H9 (cell line): ENCODE data around the gene EFCAB12. TPM values are rescaled to one million over a fixed set of nuclear protein-coding genes. Genes with fewer than 3 reads are reported as not detected.

Source experiments
- DNase-seq: peaks from one replicate; pipeline ENCODE4 v3.0.0-alpha.2; 2017
- H2AFZ ChIP-seq: one replicate; pipeline ENCODE4 v1.6.1; 2013; ENCODE audit warnings: mild to moderate bottlenecking, low read length, control low read depth, moderate library complexity
- H2AK5ac ChIP-seq: 2 replicates; pipeline ENCODE4 v1.6.1; 2013; ENCODE audit warnings: low read length, control low read depth, mixed read lengths; ENCODE audit not compliant: insufficient read length
- H2BK120ac ChIP-seq: one replicate; pipeline ENCODE4 v1.6.1; 2013; ENCODE audit warnings: low read depth, mild to moderate bottlenecking, low read length, control low read depth, inconsistent platforms; ENCODE audit not compliant: poor library complexity, severe bottlenecking
- H2BK12ac ChIP-seq: 2 replicates; pipeline ENCODE4 v1.6.1; 2013; ENCODE audit warnings: low read length, control low read depth, mixed read lengths, low read depth; ENCODE audit not compliant: insufficient read length
- H2BK15ac ChIP-seq: 2 replicates; pipeline ENCODE4 v1.6.1; 2013; ENCODE audit warnings: low read depth, low read length, control low read depth
- H2BK20ac ChIP-seq: one replicate; pipeline ENCODE4 v1.6.1; 2013; ENCODE audit warnings: low read depth, mild to moderate bottlenecking, low read length, control low read depth, inconsistent platforms; ENCODE audit not compliant: poor library complexity, severe bottlenecking
- H2BK5ac ChIP-seq: 2 replicates; pipeline ENCODE4 v1.6.1; 2013; ENCODE audit warnings: low read length, control low read depth, mixed read lengths; ENCODE audit not compliant: insufficient read length
- H3K14ac ChIP-seq: 2 replicates; pipeline ENCODE4 v1.6.1; 2013; ENCODE audit warnings: low read length, control low read depth; ENCODE audit not compliant: insufficient read depth
- H3K18ac ChIP-seq: 2 replicates; pipeline ENCODE4 v1.6.1; 2013; ENCODE audit warnings: low read depth, mild to moderate bottlenecking, mixed read lengths, low read length, control low read depth; ENCODE audit not compliant: insufficient read length
- H3K23ac ChIP-seq: 2 replicates; pipeline ENCODE4 v1.6.1; 2013; ENCODE audit warnings: low read length, control low read depth, mixed read lengths, low read depth; ENCODE audit not compliant: insufficient read length
- H3K23me2 ChIP-seq: 2 replicates; pipeline ENCODE4 v1.6.1; 2013; ENCODE audit warnings: low read depth, mild to moderate bottlenecking, mixed read lengths, low read length, control low read depth; ENCODE audit not compliant: insufficient read length, poor library complexity, severe bottlenecking
- H3K27ac ChIP-seq: 2 replicates; pipeline ENCODE4 v1.5.1; 2013; ENCODE audit warnings: low read length, control low read depth, mixed read lengths, low read depth; ENCODE audit not compliant: insufficient read length
- H3K27me3 ChIP-seq: 2 replicates; pipeline ENCODE4 v1.6.1; 2013; ENCODE audit warnings: low read length, control low read depth, inconsistent platforms; ENCODE audit not compliant: insufficient read depth
- H3K4ac ChIP-seq: 2 replicates; pipeline ENCODE4 v1.6.1; 2013; ENCODE audit warnings: low read depth, mild to moderate bottlenecking, control low read depth, inconsistent platforms, low read length, moderate library complexity
- H3K4me1 ChIP-seq: 2 replicates; pipeline ENCODE4 v1.6.1; 2013; ENCODE audit warnings: low read length, control low read depth, inconsistent platforms; ENCODE audit not compliant: insufficient read depth
- H3K4me2 ChIP-seq: 2 replicates; pipeline ENCODE4 v1.6.1; 2013; ENCODE audit warnings: low read length, control low read depth, mixed read lengths; ENCODE audit not compliant: insufficient read length, insufficient read depth
- H3K56ac ChIP-seq: 2 replicates; pipeline ENCODE4 v1.6.1; 2013; ENCODE audit warnings: low read depth, mild to moderate bottlenecking, mixed read lengths, low read length, control low read depth; ENCODE audit not compliant: insufficient read length
- H3K79me1 ChIP-seq: 2 replicates; pipeline ENCODE4 v1.6.1; 2013; ENCODE audit warnings: low read depth, mild to moderate bottlenecking, moderate library complexity, low read length, control low read depth, inconsistent platforms; ENCODE audit not compliant: insufficient read depth, poor library complexity, severe bottlenecking
- H3K79me2 ChIP-seq: 2 replicates; pipeline ENCODE4 v1.6.1; 2013; ENCODE audit warnings: low read length, control low read depth, inconsistent platforms; ENCODE audit not compliant: insufficient read depth
- H3K9ac ChIP-seq: 2 replicates; pipeline ENCODE4 v1.6.1; 2013; ENCODE audit warnings: low read length, control low read depth, mixed read lengths; ENCODE audit not compliant: insufficient read length; ENCODE audit errors: extremely low read depth
- H3K9me3 ChIP-seq: one replicate; pipeline ENCODE4 v1.6.1; 2013; ENCODE audit warnings: low read depth, low read length, inconsistent platforms; ENCODE audit not compliant: control insufficient read depth
- H3T11ph ChIP-seq: one replicate; pipeline ENCODE4 v1.6.1; 2013; ENCODE audit warnings: mild to moderate bottlenecking, low read length, control low read depth, inconsistent platforms
- H4K20me1 ChIP-seq: one replicate; pipeline ENCODE4 v1.6.1; 2013; ENCODE audit not compliant: control insufficient read depth, insufficient read length, insufficient read depth
- H4K5ac ChIP-seq: 2 replicates; pipeline ENCODE4 v1.6.1; 2013; ENCODE audit warnings: low read depth, mild to moderate bottlenecking, mixed read lengths, low read length, control low read depth; ENCODE audit not compliant: insufficient read length
- H4K8ac ChIP-seq: replicated peaks from 2 replicates; pipeline ENCODE4 v1.6.1; 2013; ENCODE audit warnings: low read length, control low read depth, mixed read lengths, low read depth; ENCODE audit not compliant: insufficient read length
- H4K91ac ChIP-seq: 2 replicates; pipeline ENCODE4 v1.6.1; 2013; ENCODE audit warnings: low read depth, mild to moderate bottlenecking, moderate library complexity, mixed read lengths, low read length, control low read depth; ENCODE audit not compliant: insufficient read length
- H3K27ac Mint-ChIP-seq, 3 experiments: 2 replicates in 2 of 3; 3 replicates in 1 of 3; pipeline ENCODE4 v1.8.0; 2020 to 2021; ENCODE audit warnings: mixed read lengths in 3 of 3, mild to moderate bottlenecking in 1 of 3, moderate library complexity in 1 of 3
- H3K27me3 Mint-ChIP-seq: 2 replicates; pipeline ENCODE4 v1.8.0; 2021; ENCODE audit warnings: low read depth, mild to moderate bottlenecking, moderate library complexity, mixed read lengths
- H3K36me3 Mint-ChIP-seq, 3 experiments: 2 replicates in 2 of 3; 3 replicates in 1 of 3; pipeline ENCODE4 v1.8.0; 2020 to 2021; ENCODE audit warnings: low read depth in 3 of 3, mixed read lengths in 3 of 3; ENCODE audit not compliant: insufficient read depth in 1 of 3
- H3K4me1 Mint-ChIP-seq, 2 experiments: 2 replicates each; pipeline ENCODE4 v1.8.0; 2020; ENCODE audit warnings: mixed read lengths in 2 of 2
- H3K4me3 Mint-ChIP-seq, 2 experiments: 2 replicates in 1 of 2; 3 replicates in 1 of 2; pipeline ENCODE4 v1.8.0; 2020 to 2021; ENCODE audit warnings: mild to moderate bottlenecking in 2 of 2, mixed read lengths in 2 of 2, moderate library complexity in 1 of 2
- H3K9me3 Mint-ChIP-seq, 2 experiments: 2 replicates in 1 of 2; 3 replicates in 1 of 2; pipeline ENCODE4 v1.8.0; 2020; ENCODE audit warnings: mild to moderate bottlenecking in 2 of 2, mixed read lengths in 2 of 2, moderate library complexity in 1 of 2
- WGBS: extraction: QIAGEN DNeasy Blood & Tissue Kit; methylation state at CpG from one replicate; pipeline ENCODE4 v1.1.7; 2013; ENCODE audit warnings: missing lambda C conversion rate, low lambda C conversion rate, mixed read lengths; ENCODE audit not compliant: insufficient read length; ENCODE audit errors: extremely low coverage; 5-methylcytosine and 5-hydroxymethylcytosine counted together
- total RNA-seq: library from RNA; stranded (reverse); gene quantifications from 2 replicates; pipeline ENCODE4 v1.2.1, GENCODE V29; 2021
- TF ChIP-seq, protein P1 (sequence below): fragments of 200-600 bp; sonication (generic); conservative IDR thresholded peaks from 3 replicates; pipeline ENCODE4 v1.8.0; 2021; ENCODE audit warnings: antibody characterized with exemption, mild to moderate bottlenecking

EFCAB12 gene
- total RNA-seq, 1 experiment from 2014 or later, result 0.28 TPM

GRCh38 chr3:129404610-129405009 lies 23.8 kb downstream of the EFCAB12 start:
- no peak overlapping the region for H2AFZ ChIP-seq
- Mint-ChIP-seq H3K27me3 (peaks cover 2% of the 10 kb centered on the region), H3K9me3 (no peaks in the 10 kb centered on the region), H3K4me3 (no peak overlapping the region), H3K36me3 (no peaks in the 10 kb centered on the region), H3K27ac (no peak overlapping the region), H3K4me1 (peaks cover 2 to 4% of the 10 kb centered on the region in 2 experiments; a peak in 2 of 4 replicates)
- no peak overlapping the region for H3K4me2 ChIP-seq
- H3K56ac ChIP-seq, result no peak overlapping the region
- no peaks in the 10 kb centered on the region for H3K79me2 ChIP-seq
- DNase-seq, result no peak
- no peak overlapping the region for H2BK20ac ChIP-seq
- H3K4me1 ChIP-seq, result no peaks in the 10 kb centered on the region
- no peak overlapping the region for H3K9ac ChIP-seq
- H3K23ac ChIP-seq, result no peak overlapping the region
- H2BK5ac ChIP-seq, result no peak overlapping the region
- TF ChIP-seq, protein P1, sequence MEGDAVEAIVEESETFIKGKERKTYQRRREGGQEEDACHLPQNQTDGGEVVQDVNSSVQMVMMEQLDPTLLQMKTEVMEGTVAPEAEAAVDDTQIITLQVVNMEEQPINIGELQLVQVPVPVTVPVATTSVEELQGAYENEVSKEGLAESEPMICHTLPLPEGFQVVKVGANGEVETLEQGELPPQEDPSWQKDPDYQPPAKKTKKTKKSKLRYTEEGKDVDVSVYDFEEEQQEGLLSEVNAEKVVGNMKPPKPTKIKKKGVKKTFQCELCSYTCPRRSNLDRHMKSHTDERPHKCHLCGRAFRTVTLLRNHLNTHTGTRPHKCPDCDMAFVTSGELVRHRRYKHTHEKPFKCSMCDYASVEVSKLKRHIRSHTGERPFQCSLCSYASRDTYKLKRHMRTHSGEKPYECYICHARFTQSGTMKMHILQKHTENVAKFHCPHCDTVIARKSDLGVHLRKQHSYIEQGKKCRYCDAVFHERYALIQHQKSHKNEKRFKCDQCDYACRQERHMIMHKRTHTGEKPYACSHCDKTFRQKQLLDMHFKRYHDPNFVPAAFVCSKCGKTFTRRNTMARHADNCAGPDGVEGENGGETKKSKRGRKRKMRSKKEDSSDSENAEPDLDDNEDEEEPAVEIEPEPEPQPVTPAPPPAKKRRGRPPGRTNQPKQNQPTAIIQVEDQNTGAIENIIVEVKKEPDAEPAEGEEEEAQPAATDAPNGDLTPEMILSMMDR, result no peak
- H3K79me1 ChIP-seq, result no peaks in the 10 kb centered on the region
- H3K23me2 ChIP-seq, result no peaks in the 10 kb centered on the region
- H3K9me3 ChIP-seq, result no peaks in the 10 kb centered on the region
- H2AK5ac ChIP-seq, result no peak overlapping the region
- no CpG with 5 or more reads among the region's 5 CpGs for whole genome bisulfite sequencing
- no peak overlapping the region for H4K8ac ChIP-seq
- H3K4ac ChIP-seq, result no peak overlapping the region
- H2BK120ac ChIP-seq, result no peak overlapping the region
- H4K20me1 ChIP-seq, result no peaks in the 10 kb centered on the region
- H3K18ac ChIP-seq, result no peak overlapping the region
- no peak overlapping the region for H3K27ac ChIP-seq
- no peaks in the 10 kb centered on the region for H3K27me3 ChIP-seq
- no peak overlapping the region for H3K14ac ChIP-seq
- no peak overlapping the region for H4K91ac ChIP-seq
- H2BK12ac ChIP-seq, result no peak overlapping the region
- no peak overlapping the region for H4K5ac ChIP-seq
- H3T11ph ChIP-seq, result no peak overlapping the region
- H2BK15ac ChIP-seq, result no peak overlapping the region
